ENCODE measurements around the gene EDEM2.

GRCh38 chr20:35135867-35136586 lies 11.1 kb downstream of the EDEM2 start:
- TF ChIP-seq, protein P1, sequence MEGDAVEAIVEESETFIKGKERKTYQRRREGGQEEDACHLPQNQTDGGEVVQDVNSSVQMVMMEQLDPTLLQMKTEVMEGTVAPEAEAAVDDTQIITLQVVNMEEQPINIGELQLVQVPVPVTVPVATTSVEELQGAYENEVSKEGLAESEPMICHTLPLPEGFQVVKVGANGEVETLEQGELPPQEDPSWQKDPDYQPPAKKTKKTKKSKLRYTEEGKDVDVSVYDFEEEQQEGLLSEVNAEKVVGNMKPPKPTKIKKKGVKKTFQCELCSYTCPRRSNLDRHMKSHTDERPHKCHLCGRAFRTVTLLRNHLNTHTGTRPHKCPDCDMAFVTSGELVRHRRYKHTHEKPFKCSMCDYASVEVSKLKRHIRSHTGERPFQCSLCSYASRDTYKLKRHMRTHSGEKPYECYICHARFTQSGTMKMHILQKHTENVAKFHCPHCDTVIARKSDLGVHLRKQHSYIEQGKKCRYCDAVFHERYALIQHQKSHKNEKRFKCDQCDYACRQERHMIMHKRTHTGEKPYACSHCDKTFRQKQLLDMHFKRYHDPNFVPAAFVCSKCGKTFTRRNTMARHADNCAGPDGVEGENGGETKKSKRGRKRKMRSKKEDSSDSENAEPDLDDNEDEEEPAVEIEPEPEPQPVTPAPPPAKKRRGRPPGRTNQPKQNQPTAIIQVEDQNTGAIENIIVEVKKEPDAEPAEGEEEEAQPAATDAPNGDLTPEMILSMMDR (IDR thresholded peaks at IDR 0.05 in 8 of 11, conservative IDR thresholded peaks at IDR 0.05 in 3 of 11) = no peak
- TF ChIP-seq POLR2A (IDR thresholded peaks at IDR 0.05) = no peak
